HFF-Myc (cell line): ENCODE results near the gene RNF148.
"Not testable (repeated sequence)": the region's sequence is repeated elsewhere in the genome, so short reads cannot be mapped to it uniquely, and the experiment has no call there.

Experiments
- DNase-seq: peaks from one replicate; pipeline ENCODE4 v3.0.0-alpha.2; 2011; ENCODE audit warnings: low read depth; ENCODE audit errors: extremely low read depth
- H3K4me3 ChIP-seq: replicated peaks from 2 replicates; pipeline ENCODE4 v1.5.1; 2011; ENCODE audit warnings: low read depth, mild to moderate bottlenecking, control low read depth, low read length
- TF ChIP-seq, protein P1 (sequence below): IDR thresholded peaks from 2 replicates; pipeline ENCODE4 v1.5.1; 2012; ENCODE audit warnings: mild to moderate bottlenecking, low read depth, low read length, control low read depth; ENCODE audit errors: missing control alignments

RNF148 gene

GRCh38 chr7:122682815-122683550 lies 19.7 kb downstream of the RNF148 start:
- DNase-seq = no peak
- H3K4me3 ChIP-seq = no peak overlapping the region
- TF ChIP-seq, protein P1, sequence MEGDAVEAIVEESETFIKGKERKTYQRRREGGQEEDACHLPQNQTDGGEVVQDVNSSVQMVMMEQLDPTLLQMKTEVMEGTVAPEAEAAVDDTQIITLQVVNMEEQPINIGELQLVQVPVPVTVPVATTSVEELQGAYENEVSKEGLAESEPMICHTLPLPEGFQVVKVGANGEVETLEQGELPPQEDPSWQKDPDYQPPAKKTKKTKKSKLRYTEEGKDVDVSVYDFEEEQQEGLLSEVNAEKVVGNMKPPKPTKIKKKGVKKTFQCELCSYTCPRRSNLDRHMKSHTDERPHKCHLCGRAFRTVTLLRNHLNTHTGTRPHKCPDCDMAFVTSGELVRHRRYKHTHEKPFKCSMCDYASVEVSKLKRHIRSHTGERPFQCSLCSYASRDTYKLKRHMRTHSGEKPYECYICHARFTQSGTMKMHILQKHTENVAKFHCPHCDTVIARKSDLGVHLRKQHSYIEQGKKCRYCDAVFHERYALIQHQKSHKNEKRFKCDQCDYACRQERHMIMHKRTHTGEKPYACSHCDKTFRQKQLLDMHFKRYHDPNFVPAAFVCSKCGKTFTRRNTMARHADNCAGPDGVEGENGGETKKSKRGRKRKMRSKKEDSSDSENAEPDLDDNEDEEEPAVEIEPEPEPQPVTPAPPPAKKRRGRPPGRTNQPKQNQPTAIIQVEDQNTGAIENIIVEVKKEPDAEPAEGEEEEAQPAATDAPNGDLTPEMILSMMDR = no peak

GRCh38 chr7:122681186-122681585 lies 21.5 kb downstream of the RNF148 start:
- not testable (repeated sequence) for DNase-seq, H3K4me3 ChIP-seq

GRCh38 chr7:122679813-122680212 lies 22.9 kb downstream of the RNF148 start:
- no peak for DNase-seq
- TF ChIP-seq, protein P1 = no peak
- H3K4me3 ChIP-seq = no peak overlapping the region

- not testable (repeated sequence) for H3K4me3 ChIP-seq, DNase-seq
Measured at GRCh38 chr7:122679269-122679709, 23.4 kb downstream of the RNF148 start.

- no peak overlapping the region for H3K4me3 ChIP-seq
- DNase-seq = no peak
- TF ChIP-seq, protein P1 = no peak
Measured at GRCh38 chr7:122677149-122677548, 25.6 kb downstream of the RNF148 start.

DNA sequence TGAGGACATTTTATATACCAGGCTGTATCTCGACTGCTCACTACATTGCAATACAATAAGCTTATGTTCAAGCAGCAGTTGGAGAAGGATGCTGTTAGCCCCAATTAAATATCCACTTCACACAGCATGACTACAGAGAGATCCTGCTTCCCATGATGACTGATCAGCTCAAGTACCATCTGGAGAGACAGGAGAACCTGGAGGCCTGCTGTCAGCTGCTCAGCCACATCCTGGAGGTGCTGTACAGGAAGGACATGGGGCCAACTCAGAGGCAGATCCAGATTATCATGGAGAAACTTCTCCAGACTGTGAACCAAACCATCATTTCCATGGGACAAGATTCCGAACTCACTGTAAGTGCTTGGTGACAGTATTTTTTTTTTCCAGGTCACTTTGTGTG lies 26.3 kb downstream of the RNF148 start:
- no peak overlapping the region for H3K4me3 ChIP-seq
- TF ChIP-seq, protein P1 = no peak
- no peak for DNase-seq

DNA sequence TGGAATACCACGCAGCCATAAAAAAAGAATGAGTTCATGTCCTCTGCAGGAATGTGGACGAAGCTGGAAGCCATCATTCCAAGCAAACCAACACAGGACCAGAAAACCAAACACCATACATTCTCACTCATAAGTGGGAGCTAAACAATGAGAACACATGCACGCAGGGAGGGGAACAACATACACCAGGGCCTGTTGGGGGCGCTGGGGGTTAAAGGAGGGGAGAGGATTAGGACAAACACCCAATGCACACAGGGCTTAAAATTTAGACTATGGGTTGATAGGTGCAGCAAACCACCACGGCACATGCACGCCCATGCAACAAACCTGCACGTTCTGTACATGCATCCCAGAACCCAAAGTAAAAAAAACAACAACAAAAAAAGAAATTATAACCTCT lies 27.1 kb downstream of the RNF148 start:
- TF ChIP-seq, protein P1 = no peak
- no peak overlapping the region for H3K4me3 ChIP-seq
- DNase-seq = no peak

GRCh38 chr7:122675011-122675410 lies 27.7 kb downstream of the RNF148 start:
- DNase-seq = no peak
- no peak overlapping the region for H3K4me3 ChIP-seq
- TF ChIP-seq, protein P1 = no peak
